NCI-H1105 (cell line): ENCODE measurements around the gene SCN2B.

ENCODE experiments used
- DNase-seq: peaks from one replicate; lab custom pipeline; 2025; lab: John Stamatoyannopoulos, UW

SCN2B gene

GRCh38 chr11:118153976-118154375 is 22.5 kb downstream of the SCN2B start:
- no peak for DNase-seq

- no peak for DNase-seq
Measured at GRCh38 chr11:118153516-118153915, 22.9 kb downstream of the SCN2B start.

- peak; percentile 88 for DNase-seq
Measured at GRCh38 chr11:118152552-118153471, 23.6 kb downstream of the SCN2B start, which contains the start of gene SCN4B. TSS of gene SCN4B (minus strand) at chr11:118152823. CDS start at chr11:118152673, 150 bp downstream.

GRCh38 chr11:118152020-118152551 is 24.4 kb downstream of the SCN2B start:
- peak; percentile 32 for DNase-seq

GRCh38 chr11:118151431-118151830 is 25.0 kb downstream of the SCN2B start:
- DNase-seq: no peak

GRCh38 chr11:118149493-118149892 is 26.9 kb downstream of the SCN2B start:
- DNase-seq: no peak

- DNase-seq: no peak
Measured at GRCh38 chr11:118148856-118149255, 27.6 kb downstream of the SCN2B start.

GRCh38 chr11:118148240-118148639 is 28.2 kb downstream of the SCN2B start:
- DNase-seq: no peak

GRCh38 chr11:118147502-118147901 is 28.9 kb downstream of the SCN2B start:
- DNase-seq: no peak

- DNase-seq: no peak
Measured at GRCh38 chr11:118146554-118146953, 29.9 kb downstream of the SCN2B start.

GRCh38 chr11:118145285-118146227 is 30.9 kb downstream of the SCN2B start:
- DNase-seq: peak; percentile 95

- peak; percentile 22 for DNase-seq
Measured at GRCh38 chr11:118144301-118145268, 31.9 kb downstream of the SCN2B start.

GRCh38 chr11:118143661-118144185 is 32.7 kb downstream of the SCN2B start:
- no peak for DNase-seq

GRCh38 chr11:118142809-118143208 is 33.6 kb downstream of the SCN2B start:
- DNase-seq: no peak

GRCh38 chr11:118142081-118142480 is 34.4 kb downstream of the SCN2B start:
- no peak for DNase-seq

GRCh38 chr11:118139578-118139977 is 36.9 kb downstream of the SCN2B start:
- DNase-seq: no peak

GRCh38 chr11:118138839-118139420 is 37.5 kb downstream of the SCN2B start:
- DNase-seq: no peak

GRCh38 chr11:118136801-118137200 is 39.6 kb downstream of the SCN2B start:
- DNase-seq: no peak

GRCh38 chr11:118136341-118136740 is 40.1 kb downstream of the SCN2B start:
- DNase-seq: no peak

GRCh38 chr11:118135796-118136165 is 40.7 kb downstream of the SCN2B start:
- no peak for DNase-seq
